Tibial artery (tissue), 4 donors: ENCODE measurements around the gene LY6G5C.

Experiments
- DNase-seq, 2 donors: peaks; one replicate each; pipeline ENCODE4 v3.0.0-alpha.2; 2019
- H3K27ac ChIP-seq, 2 donors: fragments of 200-600 bp; sonication (generic) in 1 of 2; 1 replicate in 1 of 2; 2 replicates in 1 of 2; pipeline ENCODE4 v1.5.1; 2018 to 2019; ENCODE audit warnings: mild to moderate bottlenecking in 1 of 2
- H3K27me3 ChIP-seq, 2 donors: fragments of 200-600 bp; sonication (generic) in 1 of 2; one replicate each; pipeline versions ENCODE4 v1.5.1 to v1.6.0; 2016 to 2019
- H3K36me3 ChIP-seq, 3 donors: fragments of 200-600 bp; sonication (generic) in 2 of 3; one replicate each; pipeline ENCODE4 v1.5.1; 2016 to 2019; ENCODE audit warnings: mild to moderate bottlenecking in 2 of 3
- H3K4me1 ChIP-seq, 4 donors: fragments of 200-600 bp; sonication (generic) in 2 of 4; 1 replicate in 3 of 4; 2 replicates in 1 of 4; pipeline ENCODE4 v1.5.1; 2016 to 2019
- H3K4me3 ChIP-seq, 2 donors: fragments of 200-600 bp; sonication (generic) in 1 of 2; 1 replicate in 1 of 2; 2 replicates in 1 of 2; pipeline ENCODE4 v1.5.1; 2018 to 2019; ENCODE audit warnings: mild to moderate bottlenecking in 2 of 2
- H3K9me3 ChIP-seq, 3 donors: fragments of 200-600 bp; sonication (generic) in 1 of 3; one replicate each; pipeline ENCODE4 v1.5.1; 2016 to 2019
- intact Hi-C: fragments of 100-400 bp; cut with DNase I; formaldehyde crosslinking; loops from one replicate; pipeline ENCODE4 v1.15.0; 2023; ENCODE audit warnings: low total_unique reads
- TF ChIP-seq, protein P1 (sequence below), 2 experiments: fragments of 200-600 bp in 1 of 2; fragments of 450-650 bp in 1 of 2; IDR thresholded peaks; one replicate each; pipeline ENCODE4 v1.5.1; 2017 to 2019; ENCODE audit warnings: antibody characterized with exemption in 2 of 2, mild to moderate bottlenecking in 1 of 2, moderate library complexity in 1 of 2

The LY6G5C gene

DNA sequence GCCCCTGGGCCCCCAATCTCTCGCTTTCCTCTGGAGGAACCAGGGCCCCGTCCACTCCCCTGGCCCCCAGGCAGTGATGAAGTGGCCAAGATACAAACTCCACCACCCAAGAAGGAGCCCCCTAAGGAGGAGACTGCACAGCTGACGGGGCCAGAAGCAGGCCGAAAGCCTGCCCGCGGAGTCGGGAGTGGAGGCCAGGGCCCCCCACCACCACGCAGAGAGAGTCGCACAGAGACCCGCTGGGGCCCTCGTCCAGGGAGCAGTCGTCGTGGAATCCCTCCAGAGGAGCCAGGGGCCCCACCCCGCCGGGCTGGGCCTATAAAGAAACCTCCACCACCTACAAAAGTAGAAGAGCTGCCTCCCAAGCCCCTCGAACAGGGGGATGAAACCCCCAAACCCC, 49.7 kb downstream of the LY6G5C start:
- TF ChIP-seq, protein P1, sequence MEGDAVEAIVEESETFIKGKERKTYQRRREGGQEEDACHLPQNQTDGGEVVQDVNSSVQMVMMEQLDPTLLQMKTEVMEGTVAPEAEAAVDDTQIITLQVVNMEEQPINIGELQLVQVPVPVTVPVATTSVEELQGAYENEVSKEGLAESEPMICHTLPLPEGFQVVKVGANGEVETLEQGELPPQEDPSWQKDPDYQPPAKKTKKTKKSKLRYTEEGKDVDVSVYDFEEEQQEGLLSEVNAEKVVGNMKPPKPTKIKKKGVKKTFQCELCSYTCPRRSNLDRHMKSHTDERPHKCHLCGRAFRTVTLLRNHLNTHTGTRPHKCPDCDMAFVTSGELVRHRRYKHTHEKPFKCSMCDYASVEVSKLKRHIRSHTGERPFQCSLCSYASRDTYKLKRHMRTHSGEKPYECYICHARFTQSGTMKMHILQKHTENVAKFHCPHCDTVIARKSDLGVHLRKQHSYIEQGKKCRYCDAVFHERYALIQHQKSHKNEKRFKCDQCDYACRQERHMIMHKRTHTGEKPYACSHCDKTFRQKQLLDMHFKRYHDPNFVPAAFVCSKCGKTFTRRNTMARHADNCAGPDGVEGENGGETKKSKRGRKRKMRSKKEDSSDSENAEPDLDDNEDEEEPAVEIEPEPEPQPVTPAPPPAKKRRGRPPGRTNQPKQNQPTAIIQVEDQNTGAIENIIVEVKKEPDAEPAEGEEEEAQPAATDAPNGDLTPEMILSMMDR (IDR thresholded peaks at IDR 0.05) = no peak
- H3K27ac ChIP-seq = no peak overlapping the region
- H3K9me3 ChIP-seq = no peaks in the 10 kb centered on the region
- no peak overlapping the region for H3K4me3 ChIP-seq
- peaks cover 84 to 100% (median 98%) of the 10 kb centered on the region in 3 donors for H3K36me3 ChIP-seq
- H3K27me3 ChIP-seq = no peaks in the 10 kb centered on the region
- DNase-seq = no peak
- peaks cover 0 to 3% (median 0%) of the 10 kb centered on the region in 4 donors for H3K4me1 ChIP-seq
- intact Hi-C loops = no loop called here

DNA sequence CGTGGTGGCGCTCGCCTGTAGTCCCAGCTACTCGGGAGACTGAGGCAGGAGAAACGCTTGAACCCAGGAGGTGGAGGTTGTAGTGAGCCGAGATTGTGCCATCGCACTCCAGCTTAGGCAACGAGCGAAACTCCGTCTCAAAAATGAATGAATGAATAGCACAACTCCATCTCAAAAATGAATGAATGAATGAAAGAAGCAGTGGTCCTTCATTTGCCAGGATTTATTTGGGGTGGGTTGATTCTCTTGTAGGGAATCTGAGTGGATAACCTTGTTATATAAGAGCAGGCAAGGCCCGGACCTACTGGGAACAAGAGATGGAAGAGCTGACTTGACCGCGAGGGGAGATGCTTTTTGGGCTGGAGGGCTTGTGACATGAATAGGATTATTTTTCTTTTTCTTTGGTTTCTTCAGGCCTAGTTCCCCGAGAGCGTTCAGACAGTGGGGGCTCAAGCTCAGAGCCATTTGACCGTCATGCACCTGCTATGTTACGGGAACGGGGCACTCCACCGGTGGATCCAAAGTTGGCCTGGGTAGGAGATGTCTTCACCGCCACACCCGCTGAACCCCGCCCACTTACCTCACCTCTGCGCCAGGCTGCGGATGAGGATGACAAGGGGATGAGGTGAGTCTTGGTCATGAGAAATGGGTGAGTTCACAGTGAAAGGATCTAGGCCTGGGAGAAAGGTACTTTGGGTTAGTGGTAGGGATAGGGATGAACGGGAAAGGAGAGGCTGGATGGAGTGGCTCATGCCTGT, 50.5 kb downstream of the LY6G5C start:
- H3K9me3 ChIP-seq = no peaks in the 10 kb centered on the region
- intact Hi-C loops = no loop called here

DNA sequence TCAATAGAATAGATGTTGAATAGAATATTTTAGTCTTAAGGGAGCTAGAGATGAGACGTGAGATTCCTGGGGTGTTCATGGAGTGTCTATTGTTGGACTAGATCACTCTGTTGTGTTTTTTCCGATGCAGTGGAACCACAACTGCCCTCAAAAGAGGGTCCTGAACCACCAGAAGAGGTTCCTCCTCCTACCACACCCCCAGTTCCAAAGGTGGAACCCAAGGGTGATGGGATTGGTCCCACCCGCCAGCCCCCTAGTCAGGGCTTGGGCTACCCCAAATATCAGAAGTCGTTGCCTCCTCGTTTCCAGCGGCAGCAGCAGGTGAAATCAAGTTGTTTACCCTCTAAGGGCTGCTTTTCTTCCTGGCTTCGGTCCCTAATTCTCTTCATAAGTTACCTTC, 51.9 kb downstream of the LY6G5C start:
- H3K9me3 ChIP-seq = no peaks in the 10 kb centered on the region
- no peak for DNase-seq
- no peak overlapping the region for H3K27ac ChIP-seq
- H3K27me3 ChIP-seq = no peaks in the 10 kb centered on the region
- intact Hi-C loops = no loop called here
- H3K4me3 ChIP-seq = no peak overlapping the region
- TF ChIP-seq, protein P1 (IDR thresholded peaks at IDR 0.05) = no peak
- H3K4me1 ChIP-seq = peaks cover 0 to 3% (median 0%) of the 10 kb centered on the region in 4 donors
- H3K36me3 ChIP-seq = peaks cover 84 to 100% (median 98%) of the 10 kb centered on the region in 3 donors

More for the DNA sequence above, 50.5 kb downstream of the LY6G5C start:
- H3K4me1 ChIP-seq = peaks cover 0 to 3% (median 0%) of the 10 kb centered on the region in 4 donors
- H3K4me3 ChIP-seq = no peak overlapping the region
- peaks cover 84 to 100% (median 98%) of the 10 kb centered on the region in 3 donors for H3K36me3 ChIP-seq
- H3K27ac ChIP-seq = no peak overlapping the region
- no peak for DNase-seq
- TF ChIP-seq, protein P1 (IDR thresholded peaks at IDR 0.05) = no peak
- H3K27me3 ChIP-seq = no peaks in the 10 kb centered on the region

DNA sequence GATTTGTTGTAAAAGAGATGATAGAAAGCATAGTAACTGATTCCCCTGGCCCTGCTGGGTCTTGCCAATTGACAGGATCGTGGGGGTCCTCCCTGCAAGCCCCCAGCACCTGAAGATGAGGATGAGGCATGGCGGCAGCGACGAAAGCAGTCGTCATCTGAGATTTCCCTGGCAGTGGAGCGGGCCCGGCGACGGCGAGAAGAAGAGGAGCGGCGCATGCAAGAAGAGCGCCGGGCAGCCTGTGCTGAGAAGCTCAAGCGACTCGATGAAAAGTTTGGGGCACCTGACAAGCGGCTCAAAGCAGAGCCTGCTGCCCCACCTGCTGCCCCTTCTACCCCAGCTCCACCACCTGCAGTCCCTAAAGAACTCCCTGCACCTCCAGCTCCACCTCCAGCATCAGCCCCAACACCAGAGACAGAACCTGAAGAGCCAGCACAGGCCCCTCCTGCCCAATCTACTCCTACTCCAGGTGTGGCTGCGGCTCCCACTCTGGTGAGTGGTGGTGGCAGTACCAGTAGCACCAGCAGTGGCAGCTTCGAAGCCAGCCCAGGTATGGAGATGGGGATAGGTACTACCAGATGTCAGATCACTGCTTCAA, 53.1 kb downstream of the LY6G5C start:
- no peaks in the 10 kb centered on the region for H3K9me3 ChIP-seq
- TF ChIP-seq, protein P1 (IDR thresholded peaks at IDR 0.05) = no peak
- peaks cover 79 to 96% (median 94%) of the 10 kb centered on the region in 3 donors for H3K36me3 ChIP-seq
- H3K27me3 ChIP-seq = no peaks in the 10 kb centered on the region
- no peak for DNase-seq
- intact Hi-C loops = no loop called here
- H3K4me3 ChIP-seq = no peak overlapping the region
- no peak overlapping the region for H3K27ac ChIP-seq
- H3K4me1 ChIP-seq = peaks cover 0 to 4% (median under 1%) of the 10 kb centered on the region in 4 donors

DNA sequence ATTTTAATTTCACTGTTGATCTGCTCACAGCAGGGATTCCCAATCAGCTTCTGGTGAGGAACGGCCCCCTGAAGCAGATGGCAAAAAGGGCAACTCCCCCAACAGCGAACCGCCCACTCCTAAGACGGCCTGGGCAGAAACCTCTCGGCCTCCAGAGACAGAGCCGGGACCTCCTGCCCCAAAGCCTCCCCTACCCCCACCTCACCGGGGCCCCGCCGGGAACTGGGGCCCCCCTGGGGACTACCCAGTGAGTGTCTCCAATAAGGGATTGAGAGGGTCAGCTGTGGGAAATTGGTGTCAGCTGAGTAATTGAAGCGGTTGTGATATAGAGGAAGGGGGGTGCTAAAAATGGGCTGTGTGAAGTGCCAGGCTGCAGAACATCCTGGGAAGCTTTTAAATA, 53.9 kb downstream of the LY6G5C start:
- Histone ChIP-seq H3K27me3 (no peaks in the 10 kb centered on the region), H3K4me1 (peaks cover 0 to 11% (median 4%) of the 10 kb centered on the region in 4 donors), H3K36me3 (peaks cover 79 to 88% (median 85%) of the 10 kb centered on the region in 3 donors), H3K4me3 (no peak overlapping the region), H3K9me3 (no peaks in the 10 kb centered on the region), H3K27ac (no peak overlapping the region)
- intact Hi-C loops = no loop called here
- no peak for DNase-seq
- TF ChIP-seq, protein P1 (IDR thresholded peaks at IDR 0.05) = no peak
